Stomach (tissue), 4 donors: ENCODE data around the gene SCD5.

ENCODE experiments used
- POLR2A ChIP-seq, 4 donors: fragments of 450-650 bp; IDR thresholded peaks; one replicate each; pipeline ENCODE4 v1.6.1; 2016; ENCODE audit warnings: antibody characterized with exemption in 4 of 4, control low read depth in 2 of 4, mild to moderate bottlenecking in 1 of 4, moderate library complexity in 1 of 4
- TF ChIP-seq, protein P1 (sequence below), 7 experiments: fragments of 450-650 bp in 4 of 7; fragments of 200-600 bp in 3 of 7; sonication (generic) in 3 of 7; IDR thresholded peaks; one replicate each; pipeline ENCODE4 v1.5.1; 2016 to 2019; ENCODE audit warnings: antibody characterized with exemption in 7 of 7, control low read depth in 2 of 7, mild to moderate bottlenecking in 1 of 7

GRCh38 chr4:82770607-82771006 lies 28.0 kb downstream of the SCD5 start:
- TF ChIP-seq, protein P1, sequence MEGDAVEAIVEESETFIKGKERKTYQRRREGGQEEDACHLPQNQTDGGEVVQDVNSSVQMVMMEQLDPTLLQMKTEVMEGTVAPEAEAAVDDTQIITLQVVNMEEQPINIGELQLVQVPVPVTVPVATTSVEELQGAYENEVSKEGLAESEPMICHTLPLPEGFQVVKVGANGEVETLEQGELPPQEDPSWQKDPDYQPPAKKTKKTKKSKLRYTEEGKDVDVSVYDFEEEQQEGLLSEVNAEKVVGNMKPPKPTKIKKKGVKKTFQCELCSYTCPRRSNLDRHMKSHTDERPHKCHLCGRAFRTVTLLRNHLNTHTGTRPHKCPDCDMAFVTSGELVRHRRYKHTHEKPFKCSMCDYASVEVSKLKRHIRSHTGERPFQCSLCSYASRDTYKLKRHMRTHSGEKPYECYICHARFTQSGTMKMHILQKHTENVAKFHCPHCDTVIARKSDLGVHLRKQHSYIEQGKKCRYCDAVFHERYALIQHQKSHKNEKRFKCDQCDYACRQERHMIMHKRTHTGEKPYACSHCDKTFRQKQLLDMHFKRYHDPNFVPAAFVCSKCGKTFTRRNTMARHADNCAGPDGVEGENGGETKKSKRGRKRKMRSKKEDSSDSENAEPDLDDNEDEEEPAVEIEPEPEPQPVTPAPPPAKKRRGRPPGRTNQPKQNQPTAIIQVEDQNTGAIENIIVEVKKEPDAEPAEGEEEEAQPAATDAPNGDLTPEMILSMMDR (IDR thresholded peaks at IDR 0.05) = no peak
- TF ChIP-seq POLR2A (IDR thresholded peaks at IDR 0.05) = no peak
